Measurements from ENCODE around the gene RAB6B. TPM values are rescaled to one million over a fixed set of nuclear protein-coding genes. Genes with fewer than 3 reads are reported as not detected.

Gene RAB6B
- total RNA-seq, 1 donor from 2014 or later, result 21.2 TPM

- Mint-ChIP-seq H3K27me3 (no peaks in the 10 kb centered on the region), H3K4me3 (no peak overlapping the region), H3K27ac (no peak overlapping the region), H3K4me1 (ENCODE audit: unreplicated experiment) (no peaks in the 10 kb centered on the region), H3K9me3 (peaks cover 9% of the 10 kb centered on the region), H3K36me3 (peaks cover 7% of the 10 kb centered on the region)
- no peak for TF ChIP-seq CTCF (conservative IDR thresholded peaks at IDR 0.05)
- no peak for DNase-seq (ENCODE audit: extremely low spot score, unreplicated experiment)
Measured at GRCh38 chr3:133882986-133883586, 12.6 kb downstream of the RAB6B start.

GRCh38 chr3:133881939-133882825 is 13.5 kb downstream of the RAB6B start:
- no peaks in the 10 kb centered on the region for H3K27me3 Mint-ChIP-seq
- no peak for DNase-seq (ENCODE audit: extremely low spot score, unreplicated experiment)
- H3K36me3 Mint-ChIP-seq, result peaks cover 7% of the 10 kb centered on the region
- no peak overlapping the region for H3K4me3 Mint-ChIP-seq
- H3K9me3 Mint-ChIP-seq, result peaks cover 13% of the 10 kb centered on the region
- no peak overlapping the region for H3K27ac Mint-ChIP-seq
- no peaks in the 10 kb centered on the region for H3K4me1 Mint-ChIP-seq (ENCODE audit: unreplicated experiment)
- no peak for TF ChIP-seq CTCF (conservative IDR thresholded peaks at IDR 0.05)

DNA sequence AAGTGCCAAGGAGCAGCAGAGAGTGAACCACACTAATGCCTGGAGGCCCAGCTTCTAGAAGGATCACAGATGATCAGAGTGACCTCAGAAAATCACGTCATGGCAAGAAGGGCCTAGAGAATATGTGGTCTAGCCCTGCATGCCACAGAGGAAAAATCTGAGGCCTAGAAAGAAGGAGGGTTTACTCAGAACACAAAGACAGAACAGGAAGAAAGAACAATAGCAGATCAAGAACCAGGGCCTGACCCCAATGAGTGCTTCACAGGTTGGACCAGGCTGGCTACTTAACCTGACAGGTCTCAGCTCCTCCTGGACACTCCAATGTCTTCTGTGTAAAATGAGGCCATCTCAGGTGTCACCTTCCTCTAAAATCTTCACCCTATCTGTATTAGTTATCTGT is 14.2 kb downstream of the RAB6B start:
- no peaks in the 10 kb centered on the region for H3K27me3 Mint-ChIP-seq
- DNase-seq (ENCODE audit: extremely low spot score, unreplicated experiment), result no peak
- TF ChIP-seq CTCF (conservative IDR thresholded peaks at IDR 0.05), result no peak

DNA sequence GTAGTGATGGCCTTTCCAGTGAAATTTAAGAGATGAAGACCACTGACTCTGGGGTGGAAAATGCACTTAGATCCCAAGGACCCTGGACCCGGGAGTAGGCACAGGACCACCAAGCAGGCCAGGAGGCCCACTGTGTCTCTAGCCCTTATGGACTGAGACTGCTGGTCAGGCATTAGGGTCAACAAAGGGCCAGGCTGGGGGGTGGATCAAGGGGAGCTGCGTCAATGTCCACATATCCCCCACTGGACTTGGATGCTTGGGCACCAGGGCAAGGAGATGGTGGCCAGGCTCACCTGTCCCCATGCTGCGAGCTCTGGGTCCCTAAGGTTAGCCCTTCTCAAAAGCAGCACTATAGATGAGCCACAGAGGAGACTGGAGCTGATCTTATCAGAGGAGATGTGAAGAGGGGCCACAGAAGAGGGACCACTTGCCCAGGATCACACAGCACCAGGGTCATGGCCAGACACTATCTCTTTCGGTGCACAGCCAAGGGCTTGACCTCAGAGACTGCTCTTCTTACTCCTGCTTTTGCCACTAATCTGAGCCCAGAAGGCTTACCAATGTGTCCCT is 14.7 kb downstream of the RAB6B start:
- Mint-ChIP-seq H3K27me3 (no peaks in the 10 kb centered on the region), H3K9me3 (peaks cover 13% of the 10 kb centered on the region), H3K4me1 (ENCODE audit: unreplicated experiment) (no peaks in the 10 kb centered on the region), H3K36me3 (peaks cover 7% of the 10 kb centered on the region), H3K27ac (no peak overlapping the region), H3K4me3 (no peak overlapping the region)
- no peak for TF ChIP-seq CTCF (conservative IDR thresholded peaks at IDR 0.05)
- no peak for DNase-seq (ENCODE audit: extremely low spot score, unreplicated experiment)

More for the DNA sequence above, 14.2 kb downstream of the RAB6B start:
- H3K9me3 Mint-ChIP-seq, result peaks cover 13% of the 10 kb centered on the region
- H3K4me3 Mint-ChIP-seq, result no peak overlapping the region
- no peaks in the 10 kb centered on the region for H3K4me1 Mint-ChIP-seq (ENCODE audit: unreplicated experiment)
- H3K36me3 Mint-ChIP-seq, result peaks cover 7% of the 10 kb centered on the region
- H3K27ac Mint-ChIP-seq, result no peak overlapping the region

GRCh38 chr3:133880287-133880686 is 15.4 kb downstream of the RAB6B start:
- Mint-ChIP-seq H3K27me3 (no peaks in the 10 kb centered on the region), H3K9me3 (peaks cover 13% of the 10 kb centered on the region), H3K4me1 (ENCODE audit: unreplicated experiment) (no peaks in the 10 kb centered on the region), H3K36me3 (peaks cover 7% of the 10 kb centered on the region), H3K27ac (no peak overlapping the region), H3K4me3 (no peak overlapping the region)
- DNase-seq (ENCODE audit: extremely low spot score, unreplicated experiment), result peak; percentile 25
- no peak for TF ChIP-seq CTCF (conservative IDR thresholded peaks at IDR 0.05)
